Activated T-cell treated with anti-CD3 and anti-CD28 coated beads for 4 hours (primary cell): ENCODE data around the gene HRH3.

Source experiments
- DNase-seq: peaks from one replicate; pipeline ENCODE4 v3.0.0-alpha.2; 2020

The HRH3 gene

DNA sequence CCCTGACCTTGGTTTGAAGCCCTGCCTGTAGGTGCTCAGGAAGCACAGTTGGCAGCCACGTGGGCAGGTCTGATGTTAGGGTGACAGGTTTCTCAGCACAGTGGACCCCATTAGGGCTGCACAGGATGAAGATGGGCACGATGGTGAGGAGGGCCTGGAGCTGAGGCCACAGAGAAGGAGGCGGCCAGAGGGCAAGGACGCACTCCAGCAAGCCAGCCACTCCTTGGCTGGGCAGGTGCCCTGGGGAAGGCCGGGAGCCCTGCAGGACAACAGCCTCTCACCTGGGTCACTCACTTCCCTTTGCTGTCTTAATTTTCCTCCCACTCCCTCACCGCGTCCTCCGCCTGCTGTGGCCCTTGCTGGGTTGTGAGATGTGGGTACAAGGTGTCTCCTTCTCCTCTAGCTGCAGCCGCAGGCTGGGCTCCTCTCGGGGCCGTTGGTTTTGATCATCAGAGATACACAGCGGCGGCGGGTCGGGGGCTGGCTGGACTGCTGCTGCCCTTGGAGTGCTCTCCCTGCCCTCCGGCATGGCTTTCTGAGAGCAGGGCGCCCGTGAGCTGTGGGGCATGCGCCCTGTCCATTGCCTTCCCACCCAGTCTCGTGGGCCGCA lies 23.9 kb upstream of the HRH3 start:
- DNase-seq, result no peak

DNA sequence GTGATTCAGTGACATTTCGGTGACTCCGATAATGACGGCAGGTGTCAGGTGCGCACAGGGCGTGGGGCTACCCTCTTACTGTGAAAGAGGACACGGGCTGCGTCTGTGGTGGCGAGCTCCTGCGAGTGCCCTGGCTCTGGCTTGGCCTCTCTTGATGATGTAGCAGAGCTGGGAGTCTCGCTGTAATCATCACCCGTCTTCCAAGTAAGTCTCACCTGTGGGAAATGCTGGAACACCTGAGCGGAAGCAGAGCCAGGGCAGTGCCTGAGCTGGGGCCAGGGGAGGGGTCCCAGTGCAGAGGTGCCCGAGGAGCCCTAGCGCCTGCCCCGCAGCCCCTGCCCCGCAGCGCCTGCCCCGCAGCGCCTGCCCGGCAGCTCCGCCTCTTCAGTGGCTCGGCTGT lies 23.0 kb upstream of the HRH3 start:
- DNase-seq, result no peak

DNA sequence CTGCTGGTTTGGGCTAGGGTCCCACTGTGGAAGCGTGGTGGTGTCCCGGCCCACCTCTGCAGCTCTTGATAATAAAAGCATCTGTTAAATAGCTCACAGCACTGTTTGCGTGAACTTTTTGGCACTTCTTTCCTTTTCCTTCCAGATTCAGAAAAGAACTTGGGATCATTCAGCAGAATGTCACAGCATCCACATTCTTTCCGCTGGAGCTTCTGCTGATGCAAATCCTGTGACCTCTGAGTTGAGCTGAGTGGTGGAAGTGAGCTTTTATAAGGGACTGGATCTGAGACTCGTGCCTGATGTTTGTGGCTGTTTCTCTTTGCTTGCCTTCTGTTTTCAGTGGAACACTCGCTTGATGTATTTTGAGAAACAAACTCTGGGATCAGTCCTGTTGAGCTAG lies 22.1 kb upstream of the HRH3 start:
- no peak for DNase-seq

DNA sequence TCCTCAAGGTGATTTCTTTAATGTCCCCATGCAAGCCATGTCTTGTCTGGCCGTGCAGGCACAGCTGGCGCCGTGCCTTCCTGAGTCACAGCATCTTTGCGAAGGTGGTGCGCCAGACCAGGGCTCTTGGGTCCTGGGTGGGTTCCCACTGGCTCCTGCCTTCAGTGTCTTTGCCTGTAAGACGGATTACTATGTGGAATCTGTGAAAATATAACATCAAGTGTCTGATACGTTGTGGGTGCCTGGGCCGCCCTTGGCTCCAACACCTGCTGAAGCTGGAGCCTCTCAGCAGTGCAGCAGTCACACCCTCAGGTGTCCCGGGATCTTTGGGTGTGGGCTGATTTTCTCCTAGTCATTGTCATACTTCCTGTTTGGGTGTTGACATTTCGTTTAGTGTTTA lies 21.4 kb upstream of the HRH3 start:
- no peak for DNase-seq

DNA sequence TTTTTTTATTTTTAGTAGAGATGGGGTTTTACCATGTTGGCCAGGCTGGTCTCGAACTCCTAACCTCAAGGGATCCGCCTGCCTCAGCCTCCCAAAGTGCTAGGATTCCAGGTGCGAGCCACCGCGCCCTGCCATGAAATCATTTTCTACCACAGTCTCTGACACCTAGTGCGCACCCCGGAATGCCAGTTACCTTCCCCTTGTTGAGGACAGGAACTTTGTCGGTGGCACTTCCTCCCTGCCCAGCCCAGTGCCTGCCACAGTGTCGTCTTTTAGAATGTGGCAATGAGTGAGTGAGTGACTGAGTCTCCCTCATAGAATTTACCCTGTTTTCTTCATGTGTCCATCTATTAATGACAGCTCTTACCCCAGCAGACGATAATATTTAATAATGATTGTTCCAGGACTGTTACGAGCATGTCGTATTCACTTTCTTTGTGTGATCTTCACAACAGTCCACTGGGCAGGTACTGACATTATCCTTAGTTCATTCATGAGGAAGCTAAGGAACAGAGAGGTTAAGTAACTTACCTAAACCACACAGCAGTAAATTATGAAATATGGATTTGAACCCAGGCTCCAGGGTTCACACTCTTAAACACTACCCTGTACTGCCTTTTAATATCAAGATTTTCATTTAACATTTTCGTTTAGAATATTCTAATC lies 20.1 kb upstream of the HRH3 start:
- DNase-seq, result no peak

DNA sequence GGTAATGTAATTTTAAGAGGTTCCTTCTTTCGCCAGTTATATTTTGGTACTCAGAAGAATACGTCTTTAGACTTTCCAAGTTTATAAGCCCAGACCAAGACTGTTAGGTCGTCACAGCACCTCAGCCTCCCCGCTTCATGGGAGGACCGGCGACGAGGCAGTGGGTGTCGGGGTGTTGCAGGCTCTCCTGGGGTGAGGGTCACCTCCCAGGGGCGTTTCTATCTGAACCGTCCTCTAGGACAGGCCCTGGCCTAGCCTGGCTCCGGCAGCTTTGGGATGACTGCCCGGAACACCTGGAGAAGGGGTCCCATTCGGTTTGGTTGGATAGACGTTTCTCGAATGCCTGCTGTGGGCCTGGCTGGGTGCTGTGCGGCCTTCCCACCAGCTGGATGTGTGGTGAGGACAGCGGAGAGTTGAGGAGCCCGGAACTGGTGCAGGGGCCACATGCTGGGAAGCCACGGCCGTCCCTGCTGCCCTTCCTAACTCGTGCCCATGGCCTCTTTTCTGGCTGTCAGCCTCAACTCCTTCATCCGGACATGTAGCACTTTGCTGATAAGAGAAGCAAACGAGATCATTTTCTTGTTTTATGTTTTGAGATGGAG lies 19.3 kb upstream of the HRH3 start:
- DNase-seq, result no peak

DNA sequence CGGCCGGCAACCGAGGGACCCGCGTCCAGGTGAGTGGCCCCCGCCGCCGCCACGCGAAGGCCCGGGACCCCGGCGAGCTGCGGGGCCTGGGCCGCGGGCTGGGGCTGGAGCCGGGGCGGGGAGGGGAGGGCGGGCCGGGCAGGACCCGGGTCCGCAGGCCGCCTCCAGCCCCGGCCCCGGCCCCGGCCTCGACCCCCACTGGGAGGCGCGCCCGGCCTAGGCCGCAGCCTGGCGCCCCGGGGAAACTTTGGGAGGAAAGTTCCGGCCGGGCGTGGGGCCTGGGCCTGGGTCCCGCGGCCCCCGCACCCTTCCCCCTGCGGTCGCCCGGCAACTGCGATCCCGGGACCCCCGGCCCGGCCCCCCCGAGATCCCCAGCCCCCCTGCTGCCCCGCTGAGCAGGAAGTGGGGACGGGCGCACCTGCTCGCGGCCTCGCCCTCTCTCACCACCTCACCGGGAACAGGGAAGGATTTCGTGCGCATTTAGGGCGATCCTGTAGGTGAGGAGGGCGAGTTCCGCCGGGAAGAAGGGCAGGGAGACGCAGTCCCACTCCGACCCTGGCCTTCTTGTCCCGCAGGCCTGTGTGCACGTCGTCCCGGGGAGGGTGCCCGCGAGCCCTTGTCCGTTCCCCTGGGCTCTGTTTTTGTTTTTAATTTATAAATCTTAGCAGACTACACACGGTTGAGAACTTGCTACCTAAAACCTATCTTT lies 18.6 kb upstream of the HRH3 start:
- DNase-seq, result no peak

DNA sequence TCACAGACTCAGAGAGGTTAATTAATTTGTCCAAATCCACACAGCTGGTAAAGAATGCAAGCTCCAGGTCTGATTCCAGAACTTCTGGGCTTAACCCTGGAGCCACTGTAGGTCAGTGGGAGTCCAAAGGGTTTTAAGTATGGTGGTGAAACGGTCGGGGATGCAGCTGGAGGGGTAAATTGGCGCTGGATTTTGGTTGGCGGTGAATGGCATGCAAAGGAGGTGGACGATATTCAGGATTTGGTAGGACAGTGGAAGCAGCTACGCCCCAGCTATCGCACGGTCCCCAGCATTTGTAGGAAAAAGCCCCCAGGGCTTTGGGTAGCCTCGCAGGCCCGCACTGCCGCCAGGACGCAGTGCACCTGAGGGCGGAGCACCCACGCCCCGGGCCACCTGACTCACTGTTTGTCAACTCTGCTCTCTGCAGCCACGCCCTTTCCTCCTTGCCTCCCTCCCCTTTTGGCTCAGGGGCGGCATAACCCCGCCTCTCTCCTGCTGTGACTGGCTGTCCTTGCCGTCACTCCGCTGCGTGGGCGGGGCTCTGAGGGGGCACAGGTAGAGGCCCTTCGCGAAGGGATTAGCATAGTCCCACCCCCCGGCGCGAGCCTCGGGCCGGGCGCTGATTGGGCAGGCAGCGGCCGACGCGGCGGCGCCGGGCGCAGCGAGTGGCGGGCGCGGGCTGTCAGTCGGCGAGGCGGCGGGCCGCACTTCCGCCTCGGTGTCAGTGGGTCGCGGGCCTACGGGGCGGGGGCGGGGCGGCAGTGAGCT lies 17.9 kb upstream of the HRH3 start, which contains the start of gene OSBPL2:
Gene OSBPL2 (plus strand): TSS at position 721 of the 768 bp plus-strand sequence. CDS start 17,664 bp downstream, outside the sequence.
- DNase-seq, result peak; percentile 100

DNA sequence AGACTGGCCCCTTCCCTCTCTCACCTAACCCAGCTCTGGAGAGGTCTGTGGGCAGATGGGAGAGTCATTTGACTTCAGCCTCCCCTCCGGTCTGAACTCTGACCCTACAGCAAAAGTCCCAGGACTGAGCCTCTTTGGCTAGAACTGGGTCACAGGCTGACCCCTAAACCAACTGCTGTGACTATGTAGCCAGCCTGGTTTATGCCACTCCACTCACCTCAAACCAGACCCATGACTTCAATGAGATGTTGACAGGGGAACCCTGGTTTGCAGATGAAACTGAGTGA lies 17.4 kb upstream of the HRH3 start:
- DNase-seq, result no peak

DNA sequence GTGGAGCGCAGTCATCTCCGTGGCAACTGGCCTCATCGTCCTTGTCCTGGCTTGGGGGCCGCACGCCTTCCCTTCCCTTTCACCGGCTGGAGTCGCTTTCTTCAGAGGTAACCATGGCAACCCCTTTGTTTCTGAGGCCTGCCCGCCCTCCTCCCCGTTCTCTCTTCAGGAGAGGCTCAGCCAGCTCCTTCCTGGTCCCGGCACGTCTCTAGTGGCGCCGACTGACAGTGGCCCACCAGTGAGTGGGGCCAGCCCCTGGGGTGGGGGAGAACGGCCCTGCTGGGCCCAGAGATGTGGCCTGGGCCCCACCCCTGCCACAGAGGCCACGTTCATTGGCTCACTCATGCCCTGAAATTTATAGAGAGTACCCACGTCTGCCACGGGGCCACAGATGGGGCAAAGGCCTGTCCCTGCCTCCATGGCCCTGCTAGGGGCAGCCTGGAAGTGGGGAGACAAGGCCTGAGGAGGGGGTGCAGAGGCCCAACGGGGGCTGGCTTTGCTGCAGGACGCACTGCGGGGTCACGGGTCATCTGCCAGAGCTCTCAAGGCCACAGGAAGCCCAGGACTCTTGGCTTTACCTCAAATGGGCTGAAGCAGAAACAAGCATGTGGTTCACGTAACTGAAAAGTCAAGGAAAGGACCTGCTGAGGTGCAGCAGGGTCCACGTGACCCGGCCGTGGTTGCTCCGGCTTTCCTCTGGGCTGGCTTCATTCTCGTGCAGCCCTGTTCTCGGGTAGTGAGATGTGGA lies 16.9 kb upstream of the HRH3 start:
- DNase-seq, result no peak

DNA sequence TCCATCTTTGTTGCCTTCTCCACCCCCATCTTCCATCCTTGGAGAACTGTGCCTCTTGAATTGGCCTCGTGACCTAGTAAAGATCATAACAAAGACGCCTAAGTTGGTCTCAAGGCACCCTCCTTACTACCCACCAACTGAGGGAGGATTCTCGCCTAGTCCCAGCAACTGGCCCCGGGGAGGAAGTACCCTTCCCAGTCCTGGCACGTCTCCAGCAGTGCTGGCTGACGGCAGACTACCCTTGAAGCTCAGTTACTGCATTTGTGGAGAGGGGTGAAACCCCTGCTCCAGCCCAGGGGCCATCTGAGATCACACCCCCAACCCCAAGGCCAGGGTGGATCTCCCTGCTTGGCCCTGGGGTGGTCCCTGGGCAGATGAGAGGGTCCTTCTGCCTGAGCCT lies 16.1 kb upstream of the HRH3 start:
- no peak for DNase-seq

DNA sequence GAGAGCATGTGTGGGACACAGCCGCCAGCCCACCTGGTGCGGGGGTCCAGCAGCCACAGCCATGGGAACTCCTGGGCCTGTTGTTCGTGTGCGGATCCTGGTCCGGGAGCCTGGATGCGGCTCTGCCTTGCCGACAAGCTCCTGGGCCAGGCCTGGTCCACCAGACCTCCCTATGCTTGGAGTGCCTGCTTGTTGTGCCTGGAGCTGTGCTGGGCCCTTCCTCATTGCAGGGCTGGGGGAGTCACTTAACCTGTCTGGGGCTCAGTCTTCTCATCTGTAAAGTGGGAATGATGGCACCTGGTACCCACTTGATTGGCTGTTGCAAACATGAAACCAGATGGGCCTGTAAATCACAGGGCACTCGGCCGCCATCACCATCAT lies 15.7 kb upstream of the HRH3 start:
- no peak for DNase-seq

DNA sequence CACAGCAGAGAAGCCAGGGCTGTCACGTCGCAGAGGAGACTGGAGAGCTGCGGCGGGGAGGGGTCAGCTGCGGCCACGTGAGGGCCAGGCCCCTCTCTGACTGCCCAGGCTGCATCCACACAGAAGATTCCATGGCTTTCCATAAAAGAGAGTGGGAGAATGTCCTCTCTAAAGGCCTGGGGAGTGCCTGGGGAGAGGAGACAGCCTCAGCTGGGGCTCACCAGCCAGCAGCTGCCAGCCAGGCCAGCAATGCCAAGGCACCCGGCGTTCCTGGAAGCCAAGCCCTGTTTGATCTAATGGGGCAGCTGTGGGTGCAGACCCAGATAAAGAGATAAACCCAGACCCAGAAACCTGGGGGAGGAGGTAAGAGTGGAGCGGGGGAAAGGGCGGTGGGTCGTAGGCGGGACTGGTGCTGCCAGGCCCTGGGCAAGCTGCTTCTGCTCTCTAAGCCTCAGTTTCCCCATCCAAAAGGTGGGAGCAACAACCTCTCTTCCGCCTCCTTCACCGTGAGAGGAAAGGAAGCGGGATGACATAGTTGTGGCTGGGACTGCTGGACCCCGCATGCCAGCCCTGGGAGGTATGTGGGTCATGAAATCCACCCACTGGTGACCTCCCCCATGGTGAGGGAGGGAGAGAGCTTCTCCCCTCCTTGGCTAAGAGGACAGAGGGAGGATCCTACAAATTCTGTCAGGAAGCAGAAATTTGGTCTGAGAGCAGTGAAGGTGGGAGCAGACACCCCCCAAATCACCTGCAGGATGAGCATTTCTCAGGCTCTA lies 15.1 kb upstream of the HRH3 start:
- DNase-seq, result no peak

DNA sequence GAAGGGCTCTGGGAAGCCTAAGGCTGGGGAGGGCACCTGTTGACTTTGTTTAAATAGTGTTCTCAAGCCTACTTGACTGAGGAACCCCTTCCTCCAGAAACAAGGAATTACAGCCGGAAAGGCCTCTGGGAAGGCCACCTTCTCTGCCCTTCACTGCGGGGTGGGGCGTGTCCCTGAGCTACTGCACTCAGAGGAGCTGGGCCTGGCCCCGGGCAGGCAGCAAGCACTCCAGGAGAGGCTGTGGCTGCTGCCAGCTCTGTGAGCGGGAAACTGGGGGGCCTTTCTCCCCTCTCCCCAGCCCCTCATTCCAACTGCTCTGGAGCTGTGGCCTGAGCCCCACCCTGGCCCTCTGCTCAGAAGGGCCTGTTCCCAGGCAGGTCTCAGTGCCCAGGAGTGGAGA lies 14.3 kb upstream of the HRH3 start:
- DNase-seq, result no peak

DNA sequence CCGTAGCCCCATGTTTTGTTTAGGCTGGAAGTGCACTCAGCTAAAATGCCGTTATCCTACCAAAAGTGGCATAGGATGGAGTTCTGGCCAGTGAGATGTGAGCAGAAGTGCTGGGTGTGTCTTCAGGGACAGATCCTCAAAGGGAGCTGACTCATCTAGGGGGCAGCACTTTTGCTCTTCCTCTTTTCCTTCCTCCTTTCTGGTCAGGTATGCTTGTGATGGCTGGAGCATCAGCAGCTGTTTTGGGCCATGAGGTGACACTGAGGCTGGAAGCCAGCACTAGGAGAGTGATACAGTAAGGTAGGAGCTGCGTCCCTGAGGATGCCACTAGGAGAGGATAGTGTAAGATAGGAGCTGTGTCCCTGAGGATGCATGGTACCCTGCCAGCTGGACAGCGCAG lies 13.6 kb upstream of the HRH3 start:
- no peak for DNase-seq

DNA sequence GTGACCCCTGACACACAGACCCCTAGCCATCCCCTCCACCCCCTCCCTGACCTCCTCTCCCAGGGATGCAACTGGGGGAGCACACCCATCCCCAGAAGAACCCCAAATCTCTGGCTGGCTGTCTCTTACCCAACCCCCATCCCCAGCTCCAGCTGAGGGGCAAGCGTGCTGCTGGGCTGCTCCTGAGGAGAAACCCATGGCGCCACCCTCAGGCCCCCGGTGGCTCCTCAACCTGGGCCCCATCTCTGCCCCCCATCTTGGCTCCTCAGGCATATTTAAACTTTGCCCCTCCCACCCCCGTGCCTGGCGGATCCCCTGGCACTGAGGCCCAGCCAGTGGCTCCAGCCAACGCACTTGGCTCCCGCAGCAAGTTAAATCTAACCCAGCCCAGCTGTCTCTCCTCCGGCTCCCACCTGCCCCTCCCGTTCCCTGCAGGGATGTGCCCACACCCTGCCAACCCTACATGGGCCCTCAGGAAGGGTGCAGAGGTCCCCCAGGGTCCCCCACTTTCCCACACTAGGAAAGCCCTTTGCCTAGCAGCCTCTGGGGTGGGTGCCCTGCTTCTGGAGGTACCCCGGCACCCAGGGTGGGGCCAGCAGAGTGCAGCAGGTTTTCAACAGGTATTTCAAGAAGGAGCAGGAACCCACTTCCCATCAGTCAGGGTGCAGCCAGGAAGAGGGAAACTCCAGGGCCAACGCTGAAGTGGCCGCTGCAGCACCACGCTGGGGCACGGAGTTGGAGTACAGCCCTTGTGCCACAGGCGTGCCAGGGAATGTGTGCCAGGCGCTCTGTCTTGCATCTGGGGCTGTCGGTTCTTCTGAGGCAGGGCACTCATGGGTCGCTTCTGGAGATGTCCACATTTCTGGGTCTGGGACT lies 12.9 kb upstream of the HRH3 start:
- no peak for DNase-seq

DNA sequence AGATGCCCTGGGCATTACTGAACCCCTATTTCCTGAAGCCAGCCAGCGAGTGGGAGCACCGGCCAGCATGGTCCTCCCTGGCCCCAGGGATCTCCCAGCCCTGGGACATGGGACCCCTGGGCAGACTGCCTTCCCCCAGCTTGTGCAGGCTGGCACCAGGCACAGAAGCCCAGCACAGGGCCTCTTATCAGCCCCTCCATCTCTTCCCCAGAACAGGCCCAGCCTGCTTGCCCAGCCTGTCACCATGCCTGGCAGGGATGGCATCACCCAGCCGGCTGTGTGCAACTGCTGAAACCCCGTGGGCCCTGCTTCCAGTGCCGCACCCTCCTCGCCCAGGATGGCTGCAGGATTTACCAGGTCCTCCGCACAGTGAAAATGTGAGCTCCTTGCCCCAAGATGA lies 12.1 kb upstream of the HRH3 start:
- DNase-seq, result no peak

DNA sequence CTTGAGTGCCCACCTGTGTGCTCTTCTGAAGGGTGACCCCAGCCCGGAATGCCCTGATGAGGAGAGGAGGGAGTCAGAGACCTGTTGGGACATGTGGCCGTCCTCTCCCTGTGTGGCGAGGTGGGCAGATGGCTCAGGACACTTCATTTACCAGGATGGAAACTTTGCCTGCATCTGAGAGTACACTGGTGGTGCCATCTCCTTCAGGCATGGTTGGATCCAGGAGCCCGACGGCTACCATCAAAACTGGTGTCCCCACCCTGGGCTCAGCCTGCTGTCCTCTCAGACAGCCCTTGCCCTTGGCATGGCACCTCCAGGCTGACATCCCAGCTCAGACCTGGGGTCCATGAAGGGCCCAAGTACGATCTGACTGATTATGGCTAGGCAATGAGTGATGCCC lies 11.2 kb upstream of the HRH3 start:
- no peak for DNase-seq

DNA sequence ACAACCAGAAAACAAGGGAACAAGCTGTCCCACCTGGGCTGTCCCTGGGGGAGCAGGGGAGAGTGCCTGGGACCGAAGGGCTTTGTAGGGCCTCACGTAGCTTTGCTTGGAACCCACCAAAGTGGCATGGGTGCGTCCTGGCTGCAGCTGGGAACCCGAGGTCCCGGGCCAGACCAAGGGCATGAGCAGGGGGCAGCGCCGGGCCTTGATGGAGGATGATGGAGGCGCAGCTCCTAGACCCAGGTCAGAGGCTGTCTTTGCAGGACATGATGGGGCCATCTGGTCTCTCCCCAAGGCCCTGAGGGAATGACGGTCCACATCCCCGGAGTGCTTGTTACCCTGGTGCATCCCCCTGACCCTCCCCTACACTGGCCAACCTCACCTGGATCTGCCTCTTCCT lies 10.6 kb upstream of the HRH3 start:
- no peak for DNase-seq

DNA sequence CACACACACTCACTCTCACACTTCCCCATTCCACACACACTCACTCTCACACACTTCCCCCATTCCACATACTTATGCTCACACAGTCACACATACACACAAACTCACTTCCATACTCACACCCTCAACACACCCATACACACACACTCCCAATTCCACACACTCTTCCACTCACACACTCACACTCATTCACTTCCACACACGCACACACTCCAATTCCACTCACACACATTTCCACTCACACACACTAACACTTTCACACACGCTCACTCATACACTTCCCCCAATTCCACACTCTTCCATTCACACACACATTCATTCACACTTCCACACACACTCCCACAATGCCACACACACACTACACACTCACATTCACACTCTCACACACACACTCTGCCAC lies 10.2 kb upstream of the HRH3 start:
- DNase-seq, result no peak

DNA sequence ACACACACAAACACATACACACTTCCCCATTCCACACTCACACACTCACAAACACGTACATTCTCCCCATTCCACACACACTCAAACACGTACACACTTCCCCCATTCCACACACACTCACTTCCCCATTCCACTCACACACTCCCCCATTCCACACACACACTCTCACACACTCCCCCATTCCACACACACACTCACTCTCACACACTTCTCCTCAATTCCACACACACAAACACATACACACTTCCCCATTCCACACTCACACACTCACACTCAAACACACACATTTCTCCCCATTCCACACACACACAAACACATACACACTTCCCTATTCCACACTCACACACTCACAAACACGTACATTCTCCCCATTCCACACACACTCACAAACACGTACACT lies 9.6 kb upstream of the HRH3 start:
- no peak for DNase-seq
